ENCODE measurements around the gene PRMT9.

GRCh38 chr4:147723326-147723725 lies 39.4 kb upstream of the PRMT9 start:
- TF ChIP-seq POLR2A (IDR thresholded peaks at IDR 0.05) (no peak), CTCF (IDR thresholded peaks at IDR 0.05) (no peak), EP300 (IDR thresholded peaks at IDR 0.05) (no peak)
